Body of pancreas (tissue), 4 donors: ENCODE data around the gene ART3. TPM values are rescaled to one million over a fixed set of nuclear protein-coding genes. Genes with fewer than 3 reads are reported as not detected.

Source experiments
- ATAC-seq: fragments of 150-250 bp; one replicate; pipeline ENCODE4 v1.9.1; 2016
- DNase-seq, 4 donors: peaks; one replicate each; pipeline ENCODE4 v3.0.0-alpha.2; 2019
- H3K27ac ChIP-seq, 4 donors: fragments of 200-600 bp; sonication (generic); 1 replicate in 3 of 4; 2 replicates in 1 of 4; pipeline versions ENCODE4 v1.5.1 to v1.6.1; 2016 to 2019; ENCODE audit warnings: mild to moderate bottlenecking in 1 of 4, mixed read lengths in 1 of 4, moderate library complexity in 1 of 4
- H3K27me3 ChIP-seq, 2 donors: fragments of 200-600 bp; sonication (generic); one replicate each; pipeline ENCODE4 v1.6.0; 2016; ENCODE audit warnings: mild to moderate bottlenecking in 1 of 2
- H3K36me3 ChIP-seq, 2 donors: fragments of 200-600 bp; sonication (generic); replicated peaks in 1 of 2; 2 replicates each; pipeline ENCODE4 v1.5.1; 2016; ENCODE audit warnings: low read depth in 2 of 2; ENCODE audit not compliant: insufficient read depth in 1 of 2
- H3K4me1 ChIP-seq: fragments of 200-600 bp; sonication (generic); one replicate; pipeline ENCODE4 v1.6.0; 2016
- H3K4me3 ChIP-seq, 2 donors: fragments of 200-600 bp; sonication (generic); 1 replicate in 1 of 2; 2 replicates in 1 of 2; pipeline ENCODE4 v1.5.1; 2016 to 2019
- H3K9me3 ChIP-seq, 3 donors: fragments of 200-600 bp; sonication (generic); 1 replicate in 2 of 3; 2 replicates in 1 of 3; pipeline ENCODE4 v1.5.1; 2016
- CTCF ChIP-seq, 7 experiments: fragments of 450-650 bp in 4 of 7; fragments of 200-600 bp in 3 of 7; sonication (generic) in 3 of 7; IDR thresholded peaks; one replicate each; pipeline ENCODE4 v1.5.1; 2016 to 2019; ENCODE audit warnings: antibody characterized with exemption in 7 of 7
- POLR2A ChIP-seq, 3 donors: fragments of 450-650 bp; IDR thresholded peaks; one replicate each; pipeline ENCODE4 v1.6.1; 2016; ENCODE audit warnings: antibody characterized with exemption in 3 of 3, mild to moderate bottlenecking in 2 of 3
- WGBS, 2 donors: methylation state at CpG; one replicate each; pipeline ENCODE4 v1.1.5; 2017; 5-methylcytosine and 5-hydroxymethylcytosine counted together
- intact Hi-C: fragments of 100-400 bp; cut with DNase I; formaldehyde crosslinking; loops from one replicate; pipeline ENCODE4 v1.15.1; 2023
- total RNA-seq, 2 donors: library from RNA; depleted of rRNA; stranded (reverse); fragments of >200 nt; gene quantifications; one replicate each; pipeline ENCODE4 v1.1.0, GENCODE V29; 2016

Gene ART3
- total RNA-seq, 2 donors from 2014 or later: 6.5 to 6.9 TPM

GRCh38 chr4:76148142-76148865, 73.8 kb downstream of the ART3 start, which contains the start of gene NUP54:
Gene NUP54, minus strand, starts transcription at chr4:76148397. Its CDS starts 23 bp downstream, at chr4:76148374.
- WGBS, 2 donors: 0 to 1% methylated on average over 29 to 46 of the region's 47 CpGs

GRCh38 chr4:76153356-76153755, 78.8 kb downstream of the ART3 start:
- no peaks in the 10 kb centered on the region for H3K27me3 ChIP-seq
- intact Hi-C loops: no loop called here
- H3K36me3 ChIP-seq: no peaks in the 10 kb centered on the region
- WGBS, 2 donors: 47 to 65% methylated on average over 2 of the region's 2 CpGs
- DNase-seq (no peak), ATAC-seq (no peak)
- no peak for TF ChIP-seq CTCF (IDR thresholded peaks at IDR 0.05)
- TF ChIP-seq POLR2A (IDR thresholded peaks at IDR 0.05): no peak
- H3K9me3 ChIP-seq: no peaks in the 10 kb centered on the region
- H3K4me3 ChIP-seq: no peak overlapping the region
- H3K4me1 ChIP-seq: peaks cover 23% of the 10 kb centered on the region
- H3K27ac ChIP-seq: no peak overlapping the region

More at GRCh38 chr4:76148142-76148865, 73.8 kb downstream of the ART3 start, which contains the start of gene NUP54:
- Histone ChIP-seq H3K36me3 (no peaks in the 10 kb centered on the region), H3K9me3 (no peaks in the 10 kb centered on the region), H3K27me3 (no peaks in the 10 kb centered on the region), H3K4me3 (peak within 1 kb of the TSS; percentile 55 to 86), H3K4me1 (peaks cover 31% of the 10 kb centered on the region), H3K27ac (peak within 1 kb of the TSS; percentile 84 to 94 (median 89))
- DNase-seq (peak; percentile 93 to 96 (median 94)), ATAC-seq (peak; percentile 99)
- intact Hi-C loops: no loop called here
- TF ChIP-seq POLR2A (IDR thresholded peaks at IDR 0.05): peak; percentile 76 to 95 (median 94)
- TF ChIP-seq CTCF (IDR thresholded peaks at IDR 0.05): peak in 1 of 7 experiments; percentile 6

- DNase-seq (no peak), ATAC-seq (no peak)
- no peaks in the 10 kb centered on the region for H3K27me3 ChIP-seq
- WGBS, 2 donors: 52 to 76% methylated on average over 3 of the region's 3 CpGs
- H3K4me3 ChIP-seq: no peak overlapping the region
- TF ChIP-seq CTCF (IDR thresholded peaks at IDR 0.05): no peak
- H3K4me1 ChIP-seq: peaks cover 14% of the 10 kb centered on the region
- no peaks in the 10 kb centered on the region for H3K9me3 ChIP-seq
- intact Hi-C loops: no loop called here
- H3K27ac ChIP-seq: peak overlapping the region in 1 of 4 donors; percentile 13
- H3K36me3 ChIP-seq: peaks cover 2 to 5% of the 10 kb centered on the region in 2 donors
These were observed 81.5 kb downstream of the ART3 start for GRCh38 chr4:76155979-76156378.

GRCh38 chr4:76156635-76157034, 82.1 kb downstream of the ART3 start:
- no peaks in the 10 kb centered on the region for H3K27me3 ChIP-seq
- no peaks in the 10 kb centered on the region for H3K9me3 ChIP-seq
- WGBS, 2 donors: 4 to 11% methylated on average over 2 of the region's 2 CpGs
- intact Hi-C loops: no loop called here
- TF ChIP-seq POLR2A (IDR thresholded peaks at IDR 0.05) (no peak), CTCF (IDR thresholded peaks at IDR 0.05) (no peak)
- peaks cover 14% of the 10 kb centered on the region for H3K4me1 ChIP-seq
- no peak overlapping the region for H3K4me3 ChIP-seq
- H3K27ac ChIP-seq: peak overlapping the region in 1 of 4 donors; percentile 13
- no peak for DNase-seq
- H3K36me3 ChIP-seq: peaks cover 5 to 8% of the 10 kb centered on the region in 2 donors
- no peak for ATAC-seq
